OCI-LY3 (cell line): ENCODE measurements around the gene FGF22.

ENCODE experiments used
- H2AFZ ChIP-seq: fragments of 200-600, 300-600 bp; shearing (Covaris generic); 2 replicates; pipeline ENCODE4 v1.6.0; 2014; ENCODE audit warnings: antibody characterized with exemption, low read depth, low read length
- H3K27ac ChIP-seq: fragments of 200-600, 300-600 bp; sonication (generic); 2 replicates; pipeline ENCODE4 v1.5.1; 2014; ENCODE audit warnings: mild to moderate bottlenecking, low read length, moderate library complexity, mixed read lengths
- H3K27me3 ChIP-seq: fragments of 200-600, 300-600 bp; sonication (generic); 2 replicates; pipeline ENCODE4 v1.6.1; 2014; ENCODE audit warnings: low read depth, low read length, mixed read lengths
- H3K36me3 ChIP-seq: fragments of 200-600, 300-600 bp; sonication (generic); replicated peaks from 2 replicates; pipeline ENCODE3; 2014; ENCODE audit warnings: low read depth, low read length, mixed read lengths
- H3K4me1 ChIP-seq: fragments of 300-600, 200-600 bp; sonication (generic); 2 replicates; pipeline ENCODE4 v1.6.1; 2014; ENCODE audit warnings: low read length, mixed read lengths
- H3K4me2 ChIP-seq: fragments of 200-600, 300-600 bp; sonication (generic); 2 replicates; pipeline ENCODE4 v1.6.1; 2014; ENCODE audit warnings: low read length, mixed read lengths
- H3K4me3 ChIP-seq: fragments of 300-600, 200-600 bp; sonication (generic); 2 replicates; pipeline ENCODE4 v1.5.1; 2014; ENCODE audit warnings: antibody characterized with exemption, mild to moderate bottlenecking, low read length, moderate library complexity
- H3K79me2 ChIP-seq: fragments of 300-600, 200-600 bp; shearing (Covaris generic); 2 replicates; pipeline ENCODE4 v1.6.1; 2014; ENCODE audit warnings: mild to moderate bottlenecking, low read length, mixed read lengths
- H3K9ac ChIP-seq: fragments of 300-600, 200-600 bp; shearing (Covaris generic); 2 replicates; pipeline ENCODE4 v1.6.0; 2014; ENCODE audit warnings: mild to moderate bottlenecking, low read length, moderate library complexity
- H3K9me3 ChIP-seq: fragments of 200-600, 300-600 bp; shearing (Covaris generic); 2 replicates; pipeline ENCODE4 v1.6.1; 2014; ENCODE audit warnings: low read length, mixed read lengths; ENCODE audit not compliant: insufficient read depth
- H4K20me1 ChIP-seq: fragments of 200-600, 300-600 bp; sonication (generic); 2 replicates; pipeline ENCODE4 v1.6.1; 2016; ENCODE audit warnings: low read length, mixed read lengths; ENCODE audit not compliant: insufficient read depth
- EZH2phosphoT487 ChIP-seq: fragments of 200-600 bp; shearing (Covaris generic); IDR thresholded peaks from 2 replicates; pipeline ENCODE4 v1.6.1; 2018; ENCODE audit warnings: antibody characterized with exemption, mixed run types, low read depth
- TF ChIP-seq, protein P1 (sequence below): fragments of 200-600, 300-600 bp; sonication (generic); IDR thresholded peaks from 2 replicates; pipeline ENCODE4 v1.5.1; 2014; ENCODE audit warnings: antibody characterized with exemption, low read length, low read depth

Gene FGF22

GRCh38 chr19:621819-622218 is 17.9 kb upstream of the FGF22 start:
- TF ChIP-seq, protein P1, sequence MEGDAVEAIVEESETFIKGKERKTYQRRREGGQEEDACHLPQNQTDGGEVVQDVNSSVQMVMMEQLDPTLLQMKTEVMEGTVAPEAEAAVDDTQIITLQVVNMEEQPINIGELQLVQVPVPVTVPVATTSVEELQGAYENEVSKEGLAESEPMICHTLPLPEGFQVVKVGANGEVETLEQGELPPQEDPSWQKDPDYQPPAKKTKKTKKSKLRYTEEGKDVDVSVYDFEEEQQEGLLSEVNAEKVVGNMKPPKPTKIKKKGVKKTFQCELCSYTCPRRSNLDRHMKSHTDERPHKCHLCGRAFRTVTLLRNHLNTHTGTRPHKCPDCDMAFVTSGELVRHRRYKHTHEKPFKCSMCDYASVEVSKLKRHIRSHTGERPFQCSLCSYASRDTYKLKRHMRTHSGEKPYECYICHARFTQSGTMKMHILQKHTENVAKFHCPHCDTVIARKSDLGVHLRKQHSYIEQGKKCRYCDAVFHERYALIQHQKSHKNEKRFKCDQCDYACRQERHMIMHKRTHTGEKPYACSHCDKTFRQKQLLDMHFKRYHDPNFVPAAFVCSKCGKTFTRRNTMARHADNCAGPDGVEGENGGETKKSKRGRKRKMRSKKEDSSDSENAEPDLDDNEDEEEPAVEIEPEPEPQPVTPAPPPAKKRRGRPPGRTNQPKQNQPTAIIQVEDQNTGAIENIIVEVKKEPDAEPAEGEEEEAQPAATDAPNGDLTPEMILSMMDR: no peak
- TF ChIP-seq EZH2phosphoT487: no peak
- 0 out of 2 replicates have a peak, but pooled peaks cover 3% of the 10 kb centered on the region for H4K20me1 ChIP-seq
- no peak overlapping the region for H3K9ac ChIP-seq
- H3K4me3 ChIP-seq: no peak overlapping the region
- no peak overlapping the region for H2AFZ ChIP-seq
- no peaks in the 10 kb centered on the region for H3K4me1 ChIP-seq
- peaks cover 39% of the 10 kb centered on the region for H3K36me3 ChIP-seq
- H3K79me2 ChIP-seq: peaks cover under 1% of the 10 kb centered on the region; the same call in 1 of the 2 replicates
- no peak overlapping the region for H3K4me2 ChIP-seq
- H3K9me3 ChIP-seq: no peaks in the 10 kb centered on the region
- H3K27ac ChIP-seq: no peak overlapping the region
- H3K27me3 ChIP-seq: no peaks in the 10 kb centered on the region

GRCh38 chr19:622666-623065 is 17.0 kb upstream of the FGF22 start:
- no peak for TF ChIP-seq EZH2phosphoT487
- TF ChIP-seq, protein P1: no peak
- Histone ChIP-seq H3K27me3 (no peaks in the 10 kb centered on the region), H3K9me3 (no peaks in the 10 kb centered on the region), H2AFZ (no peak overlapping the region), H3K79me2 (peaks cover 7% of the 10 kb centered on the region; the same call in 1 of the 2 replicates), H3K4me2 (no peak overlapping the region), H3K9ac (no peak overlapping the region), H3K4me3 (no peak overlapping the region), H3K4me1 (no peaks in the 10 kb centered on the region), H4K20me1 (0 out of 2 replicates have a peak, but pooled peaks cover 3% of the 10 kb centered on the region), H3K36me3 (peaks cover 33% of the 10 kb centered on the region), H3K27ac (no peak overlapping the region)

DNA sequence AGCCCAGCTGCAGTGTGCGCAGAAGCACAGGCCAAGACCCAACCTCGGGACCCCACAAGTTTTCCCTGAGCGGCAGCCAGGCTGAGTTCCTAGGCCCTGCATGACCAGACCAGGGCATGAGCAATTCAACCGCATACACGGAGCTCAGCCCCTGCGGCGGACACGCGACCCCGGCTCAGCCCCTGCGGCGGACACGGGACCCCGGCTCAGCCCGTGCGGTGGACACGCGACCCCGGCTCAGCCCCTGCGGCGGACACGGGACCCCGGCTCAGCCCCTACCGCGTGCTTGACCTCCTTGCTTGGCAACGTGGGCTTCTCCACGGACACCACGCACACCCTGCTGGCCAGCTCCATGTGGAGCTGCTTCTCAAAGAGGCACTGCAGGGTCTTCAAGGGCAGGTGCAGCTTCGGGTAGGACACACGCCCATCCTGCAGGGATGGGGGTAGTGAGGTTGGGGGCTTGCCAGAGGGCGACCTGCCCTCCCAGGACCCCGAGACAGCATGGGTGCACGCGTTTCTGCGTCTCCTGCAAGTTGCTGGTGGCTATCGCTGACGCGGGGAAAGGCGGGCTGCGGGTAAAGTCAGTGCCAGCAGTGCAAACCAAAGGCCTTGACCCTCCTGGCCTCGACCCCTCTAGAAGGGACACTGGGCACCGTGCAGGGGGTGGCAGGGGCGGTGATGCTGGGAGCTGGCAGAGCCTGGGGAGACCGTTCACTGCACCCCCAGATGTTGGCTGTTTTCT is 16.3 kb upstream of the FGF22 start:
- TF ChIP-seq, protein P1: no peak
- TF ChIP-seq EZH2phosphoT487: no peak
- Histone ChIP-seq H3K79me2 (peaks cover 13% of the 10 kb centered on the region), H3K9ac (no peak overlapping the region), H3K36me3 (peaks cover 34% of the 10 kb centered on the region), H3K9me3 (no peaks in the 10 kb centered on the region), H3K27ac (no peak overlapping the region), H3K4me2 (no peak overlapping the region), H2AFZ (no peak overlapping the region), H3K4me3 (no peak overlapping the region), H3K27me3 (no peaks in the 10 kb centered on the region), H4K20me1 (0 out of 2 replicates have a peak, but pooled peaks cover 3% of the 10 kb centered on the region), H3K4me1 (no peaks in the 10 kb centered on the region)

DNA sequence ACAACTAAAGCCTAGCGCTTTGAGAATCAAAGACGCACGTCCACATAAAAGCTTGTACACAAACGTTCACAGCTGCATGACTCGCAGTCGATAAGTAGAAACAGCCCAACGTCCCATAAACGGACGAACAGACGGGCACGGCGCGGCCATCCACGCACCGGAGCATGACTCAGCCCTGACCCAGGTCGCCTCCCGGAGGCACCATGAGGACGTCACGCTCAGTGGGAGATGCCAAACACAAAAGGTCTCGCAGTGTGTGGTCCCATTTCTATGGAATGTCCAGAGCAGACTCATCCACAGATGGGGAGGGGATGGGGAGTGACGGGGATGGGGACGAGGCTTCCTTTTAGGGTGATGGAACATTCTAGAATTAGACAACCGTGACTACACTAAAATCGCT is 15.7 kb upstream of the FGF22 start:
- H4K20me1 ChIP-seq: 0 out of 2 replicates have a peak, but pooled peaks cover 3% of the 10 kb centered on the region
- H3K4me3 ChIP-seq: no peak overlapping the region
- H3K27ac ChIP-seq: no peak overlapping the region
- H3K9ac ChIP-seq: no peak overlapping the region
- TF ChIP-seq, protein P1: no peak
- no peak for TF ChIP-seq EZH2phosphoT487
- peaks cover 19% of the 10 kb centered on the region for H3K79me2 ChIP-seq
- no peak overlapping the region for H3K4me2 ChIP-seq
- peaks cover 37% of the 10 kb centered on the region for H3K36me3 ChIP-seq
- H3K9me3 ChIP-seq: no peaks in the 10 kb centered on the region
- no peaks in the 10 kb centered on the region for H3K4me1 ChIP-seq
- H3K27me3 ChIP-seq: no peaks in the 10 kb centered on the region
- no peak overlapping the region for H2AFZ ChIP-seq
